Liver (tissue), 3 donors: ENCODE measurements around the gene OR13G1.

Source experiments
- CTCF ChIP-seq: fragments of 150-350 bp; IDR thresholded peaks from 2 replicates; pipeline ENCODE4 v1.5.1; 2017; ENCODE audit warnings: improper control_type of control experiment, low read depth, low read length; ENCODE audit not compliant: missing input control
- JUND ChIP-seq, 2 donors: IDR thresholded peaks; 2 replicates each; pipeline ENCODE4 v1.6.1; 2016; ENCODE audit warnings: antibody characterized with exemption in 2 of 2
- MAX ChIP-seq: IDR thresholded peaks from 2 replicates; pipeline ENCODE4 v1.6.1; 2016; ENCODE audit warnings: antibody characterized with exemption
- REST ChIP-seq: IDR thresholded peaks from 2 replicates; pipeline ENCODE4 v1.6.1; 2016; ENCODE audit warnings: antibody characterized with exemption, mild to moderate bottlenecking
- SP1 ChIP-seq: IDR thresholded peaks from 2 replicates; pipeline ENCODE4 v1.6.1; 2018; ENCODE audit warnings: antibody characterized with exemption, mild to moderate bottlenecking
- TAF1 ChIP-seq: conservative IDR thresholded peaks from 2 replicates; pipeline ENCODE4 v1.6.1; 2016; ENCODE audit warnings: antibody characterized with exemption, mild to moderate bottlenecking
- YY1 ChIP-seq: IDR thresholded peaks from 2 replicates; pipeline ENCODE4 v1.6.1; 2016; ENCODE audit warnings: antibody characterized with exemption, mild to moderate bottlenecking
- ZBTB33 ChIP-seq: IDR thresholded peaks from 2 replicates; pipeline ENCODE4 v1.6.1; 2016; ENCODE audit warnings: antibody characterized with exemption
- donor health status: healthy.
- donor health status: healthy.

- TF ChIP-seq CTCF = no peak
- TF ChIP-seq YY1 = no peak
- no peak for TF ChIP-seq TAF1
- TF ChIP-seq MAX = no peak
- no peak for TF ChIP-seq JUND (IDR thresholded peaks at IDR 0.05)
- TF ChIP-seq ZBTB33 = no peak
- TF ChIP-seq SP1 = no peak
- TF ChIP-seq REST = no peak
Measured at GRCh38 chr1:247679639-247680038, at the start of gene OR13G1.
